Measurements from ENCODE around the gene SLC16A10. TPM values are rescaled to one million over a fixed set of nuclear protein-coding genes. Genes with fewer than 3 reads are reported as not detected.

SLC16A10 gene
- total RNA-seq, 4 donors from 2014 or later = 18.7 to 35.8 (median 22.1) TPM

GRCh38 chr6:111210194-111210728, 123.0 kb downstream of the SLC16A10 start:
- Histone ChIP-seq H3K27ac (no peak overlapping the region), H3K4me3 (replicated peaks in 1 of 3) (no peak overlapping the region), H3K27me3 (no peaks in the 10 kb centered on the region), H3K4me1 (peaks cover 4 to 20% of the 10 kb centered on the region in 2 donors), H3K36me3 (no peaks in the 10 kb centered on the region), H3K9me3 (no peaks in the 10 kb centered on the region)
- WGBS, 2 donors = 30 to 62% methylated on average over 1 of the region's 1 CpG
- no peak for DNase-seq
- peak; percentile 9 to 84 (median 68) for TF ChIP-seq CTCF (IDR thresholded peaks at IDR 0.05)
- TF ChIP-seq POLR2A (IDR thresholded peaks at IDR 0.05) = no peak
- intact Hi-C loops (cut with DNase I) = no loop called here

GRCh38 chr6:111211411-111212030, 124.2 kb downstream of the SLC16A10 start:
- 90% methylated on average over 6 of the region's 6 CpGs for WGBS, 2 donors
- no peak for DNase-seq
- intact Hi-C loops (cut with DNase I) = no loop called here
- TF ChIP-seq CTCF (IDR thresholded peaks at IDR 0.05) (no peak), POLR2A (IDR thresholded peaks at IDR 0.05) (no peak)
- Histone ChIP-seq H3K36me3 (no peaks in the 10 kb centered on the region), H3K4me3 (replicated peaks in 1 of 3) (no peak overlapping the region), H3K4me1 (peaks cover 4 to 25% of the 10 kb centered on the region in 2 donors), H3K9me3 (no peaks in the 10 kb centered on the region), H3K27me3 (no peaks in the 10 kb centered on the region), H3K27ac (no peak overlapping the region)

GRCh38 chr6:111212625-111213024, 125.3 kb downstream of the SLC16A10 start:
- Histone ChIP-seq H3K4me3 (replicated peaks in 1 of 3) (no peak overlapping the region), H3K9me3 (no peaks in the 10 kb centered on the region), H3K4me1 (peaks cover 4 to 25% of the 10 kb centered on the region in 2 donors), H3K27me3 (no peaks in the 10 kb centered on the region), H3K36me3 (no peaks in the 10 kb centered on the region), H3K27ac (no peak overlapping the region)
- intact Hi-C loops (cut with DNase I) = no loop called here
- 80 to 84% methylated on average over 3 of the region's 3 CpGs for WGBS, 2 donors
- TF ChIP-seq POLR2A (IDR thresholded peaks at IDR 0.05) = no peak
- no peak for TF ChIP-seq CTCF (IDR thresholded peaks at IDR 0.05)
- peak in 1 of 2 donors; percentile 10 for DNase-seq

- H3K27ac ChIP-seq = peak overlapping the region in 1 of 3 donors; percentile 30
- no peaks in the 10 kb centered on the region for H3K36me3 ChIP-seq
- no peaks in the 10 kb centered on the region for H3K27me3 ChIP-seq
- TF ChIP-seq CTCF (IDR thresholded peaks at IDR 0.05) (no peak), POLR2A (IDR thresholded peaks at IDR 0.05) (no peak)
- H3K9me3 ChIP-seq = no peaks in the 10 kb centered on the region
- WGBS, 2 donors = 22 to 25% methylated on average over 1 of the region's 1 CpG
- DNase-seq = no peak
- peaks cover 0 to 25% of the 10 kb centered on the region in 2 donors for H3K4me1 ChIP-seq
- intact Hi-C loops (cut with DNase I) = no loop called here
- no peak overlapping the region for H3K4me3 ChIP-seq (replicated peaks in 1 of 3)
These were observed 127.8 kb downstream of the SLC16A10 start for GRCh38 chr6:111215131-111215530.

- H3K36me3 ChIP-seq = no peaks in the 10 kb centered on the region
- no peak overlapping the region for H3K27ac ChIP-seq
- H3K27me3 ChIP-seq = no peaks in the 10 kb centered on the region
- TF ChIP-seq CTCF (IDR thresholded peaks at IDR 0.05) = no peak
- TF ChIP-seq POLR2A (IDR thresholded peaks at IDR 0.05) = no peak
- H3K9me3 ChIP-seq = no peaks in the 10 kb centered on the region
- no peak for DNase-seq
- H3K4me3 ChIP-seq (replicated peaks in 1 of 3) = no peak overlapping the region
- WGBS, 2 donors = 97 to 98% methylated on average over 6 of the region's 6 CpGs
- intact Hi-C loops (cut with DNase I) = no loop called here
- peaks cover 0 to 13% of the 10 kb centered on the region in 2 donors for H3K4me1 ChIP-seq
These were observed 132.5 kb downstream of the SLC16A10 start for GRCh38 chr6:111219785-111220184.

All from thyroid gland (tissue), 4 donors.